Measurements from ENCODE around the gene PPP1R16B. TPM values are rescaled to one million over a fixed set of nuclear protein-coding genes. Genes with fewer than 3 reads are reported as not detected.
A peak's percentile ranks its signal among the peaks of the same experiment; 100 is the strongest.

PPP1R16B gene
- total RNA-seq, 2 donors from 2014 or later: 1.3 to 1.9 TPM

DNA sequence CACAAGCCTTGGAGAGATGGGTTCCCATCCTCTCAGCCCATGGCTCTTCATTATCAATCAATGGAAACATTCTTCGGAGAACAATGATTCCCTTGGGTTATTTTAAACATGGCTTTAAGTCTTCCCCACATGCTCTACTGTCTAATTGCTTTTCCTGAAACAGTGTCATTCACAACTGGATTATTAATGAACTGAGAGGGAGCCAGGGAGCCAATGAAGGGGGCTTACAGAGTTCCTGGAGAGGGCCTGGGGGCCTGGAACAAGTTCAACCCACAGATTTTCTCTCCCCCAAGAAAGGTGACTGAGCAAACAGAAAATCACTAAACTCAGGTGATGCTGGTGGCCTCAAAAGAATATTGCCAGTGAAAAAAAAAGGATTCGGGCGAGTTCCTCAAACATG, 1.3 kb upstream of the PPP1R16B start:
- intact Hi-C loops (cut with DNase I): no loop called here
- TF ChIP-seq POLR2A (IDR thresholded peaks at IDR 0.05) (no peak), POLR2AphosphoS5 (IDR thresholded peaks at IDR 0.05) (no peak)
- TF ChIP-seq, protein P1, sequence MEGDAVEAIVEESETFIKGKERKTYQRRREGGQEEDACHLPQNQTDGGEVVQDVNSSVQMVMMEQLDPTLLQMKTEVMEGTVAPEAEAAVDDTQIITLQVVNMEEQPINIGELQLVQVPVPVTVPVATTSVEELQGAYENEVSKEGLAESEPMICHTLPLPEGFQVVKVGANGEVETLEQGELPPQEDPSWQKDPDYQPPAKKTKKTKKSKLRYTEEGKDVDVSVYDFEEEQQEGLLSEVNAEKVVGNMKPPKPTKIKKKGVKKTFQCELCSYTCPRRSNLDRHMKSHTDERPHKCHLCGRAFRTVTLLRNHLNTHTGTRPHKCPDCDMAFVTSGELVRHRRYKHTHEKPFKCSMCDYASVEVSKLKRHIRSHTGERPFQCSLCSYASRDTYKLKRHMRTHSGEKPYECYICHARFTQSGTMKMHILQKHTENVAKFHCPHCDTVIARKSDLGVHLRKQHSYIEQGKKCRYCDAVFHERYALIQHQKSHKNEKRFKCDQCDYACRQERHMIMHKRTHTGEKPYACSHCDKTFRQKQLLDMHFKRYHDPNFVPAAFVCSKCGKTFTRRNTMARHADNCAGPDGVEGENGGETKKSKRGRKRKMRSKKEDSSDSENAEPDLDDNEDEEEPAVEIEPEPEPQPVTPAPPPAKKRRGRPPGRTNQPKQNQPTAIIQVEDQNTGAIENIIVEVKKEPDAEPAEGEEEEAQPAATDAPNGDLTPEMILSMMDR (IDR thresholded peaks at IDR 0.05): no peak
- Histone ChIP-seq H3K4me1 (replicated peaks) (no peaks in the 10 kb centered on the region), H3K9me3 (no peaks in the 10 kb centered on the region), H3K36me3 (no peaks in the 10 kb centered on the region), H3K27me3 (replicated peaks; ENCODE audit: insufficient read depth) (peaks cover 6% of the 10 kb centered on the region), H3K4me3 (no peak overlapping the region), H3K27ac (no peak overlapping the region)
- no peak for DNase-seq (ENCODE audit: low spot score)
- 92% methylated on average over 3 of the region's 3 CpGs for WGBS

DNA sequence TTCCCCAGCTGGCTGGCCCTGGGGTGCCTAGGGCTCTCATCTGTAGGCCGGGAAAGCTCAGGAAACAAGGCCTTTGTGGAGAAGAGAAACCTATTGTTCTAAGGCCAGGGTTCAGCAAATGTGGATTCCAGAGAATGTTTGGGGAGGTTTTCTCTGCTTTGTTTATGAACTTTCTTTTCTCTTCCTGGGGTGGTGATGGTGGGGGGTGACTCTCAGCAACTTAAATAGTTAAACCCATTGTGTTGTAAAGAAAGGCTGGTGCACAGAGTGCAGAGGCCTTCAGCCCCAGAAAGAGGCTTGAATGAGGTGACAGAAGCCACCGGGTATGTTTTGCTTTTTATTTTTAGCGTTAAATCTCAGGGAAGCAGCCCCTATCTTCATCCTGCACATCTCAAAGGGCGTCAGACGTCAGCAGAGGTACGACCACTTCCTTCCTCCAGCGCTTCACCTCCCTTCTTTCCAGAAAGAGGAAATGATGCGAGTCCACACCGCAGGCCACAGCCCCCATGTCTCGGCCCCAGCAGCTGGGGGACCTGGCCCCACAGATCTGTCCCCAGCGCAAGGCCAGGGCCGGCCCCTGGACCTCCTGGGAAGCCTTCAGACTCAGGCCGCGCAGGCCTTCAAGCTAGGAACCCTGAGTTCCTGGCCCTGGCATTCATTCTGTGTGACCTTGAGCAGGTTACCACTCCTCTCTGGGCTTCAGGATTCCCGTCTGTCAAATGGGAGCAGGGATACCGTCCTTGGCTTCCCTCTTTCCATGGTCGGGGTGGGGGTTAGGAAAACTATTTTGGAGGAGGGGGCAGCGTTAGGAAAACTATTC, 605 bp upstream of the PPP1R16B start:
- Histone ChIP-seq H3K27ac (peak overlapping the region; percentile 7 to 22), H3K36me3 (no peaks in the 10 kb centered on the region), H3K9me3 (no peaks in the 10 kb centered on the region), H3K4me3 (peak overlapping the region; percentile 31 to 41), H3K4me1 (replicated peaks) (no peaks in the 10 kb centered on the region), H3K27me3 (replicated peaks; ENCODE audit: insufficient read depth) (peaks cover 6% of the 10 kb centered on the region)
- TF ChIP-seq, protein P1 (IDR thresholded peaks at IDR 0.05): no peak
- no peak for TF ChIP-seq POLR2A (IDR thresholded peaks at IDR 0.05)
- no peak for TF ChIP-seq POLR2AphosphoS5 (IDR thresholded peaks at IDR 0.05)
- 59% methylated on average over 18 of the region's 18 CpGs for WGBS
- intact Hi-C loops (cut with DNase I): no loop called here
- DNase-seq (ENCODE audit: low spot score): no peak

DNA sequence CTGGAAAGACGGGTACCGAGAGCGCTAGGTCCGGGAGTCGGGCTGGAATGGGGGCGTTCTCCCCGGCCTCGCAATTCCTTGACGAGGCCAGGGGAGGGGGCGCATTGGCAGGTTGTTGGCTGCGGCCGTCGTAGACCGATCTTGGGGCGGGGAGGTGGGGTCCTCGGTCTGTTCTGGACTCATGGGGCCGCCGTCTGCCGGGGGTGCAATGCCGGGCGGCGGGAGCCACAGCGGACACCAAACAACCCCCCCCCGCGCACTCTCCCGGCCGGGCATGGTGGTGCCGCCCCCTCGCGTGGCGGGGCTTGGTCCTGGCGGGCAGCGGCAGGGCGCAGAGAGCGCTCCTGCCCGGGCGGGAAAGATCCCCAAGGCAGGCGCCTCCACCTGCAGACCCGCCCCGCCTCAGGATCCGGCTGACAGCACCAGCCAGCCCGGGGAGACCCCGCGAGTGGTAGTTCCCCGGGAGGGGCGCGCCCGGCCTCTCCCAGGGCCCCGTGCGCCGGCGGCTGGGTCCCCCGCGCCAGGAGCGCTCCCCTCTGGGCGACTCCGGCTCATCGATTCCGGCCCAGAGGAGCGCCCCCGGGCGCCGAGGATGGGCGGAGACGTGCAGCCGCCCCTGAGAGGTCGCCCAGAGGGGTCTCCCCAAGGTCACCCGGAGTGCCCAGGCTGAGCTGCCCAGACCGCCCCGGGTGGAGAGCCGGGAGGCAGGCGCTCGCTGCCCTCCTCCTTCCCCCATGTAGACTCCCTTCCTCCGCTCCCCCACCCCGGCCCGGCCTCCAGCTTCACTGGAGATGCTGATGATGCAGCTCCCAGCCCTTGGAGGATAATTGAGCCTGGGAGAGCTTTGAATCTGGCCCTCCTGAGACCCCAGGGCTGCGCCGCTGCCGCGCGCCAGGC, 709 bp downstream of the PPP1R16B start:
- Histone ChIP-seq H3K4me3 (peak overlapping the region; percentile 31 to 41), H3K27ac (peak overlapping the region; percentile 7 to 22), H3K36me3 (no peaks in the 10 kb centered on the region), H3K4me1 (replicated peaks) (no peaks in the 10 kb centered on the region), H3K9me3 (no peaks in the 10 kb centered on the region), H3K27me3 (replicated peaks; ENCODE audit: insufficient read depth) (peaks cover 6% of the 10 kb centered on the region)
- WGBS: 0% methylated on average over 30 of the region's 81 CpGs
- DNase-seq (ENCODE audit: low spot score): no peak
- TF ChIP-seq POLR2A (IDR thresholded peaks at IDR 0.05): no peak
- TF ChIP-seq, protein P1 (IDR thresholded peaks at IDR 0.05): no peak
- no peak for TF ChIP-seq POLR2AphosphoS5 (IDR thresholded peaks at IDR 0.05)
- intact Hi-C loops (cut with DNase I): no loop called here

DNA sequence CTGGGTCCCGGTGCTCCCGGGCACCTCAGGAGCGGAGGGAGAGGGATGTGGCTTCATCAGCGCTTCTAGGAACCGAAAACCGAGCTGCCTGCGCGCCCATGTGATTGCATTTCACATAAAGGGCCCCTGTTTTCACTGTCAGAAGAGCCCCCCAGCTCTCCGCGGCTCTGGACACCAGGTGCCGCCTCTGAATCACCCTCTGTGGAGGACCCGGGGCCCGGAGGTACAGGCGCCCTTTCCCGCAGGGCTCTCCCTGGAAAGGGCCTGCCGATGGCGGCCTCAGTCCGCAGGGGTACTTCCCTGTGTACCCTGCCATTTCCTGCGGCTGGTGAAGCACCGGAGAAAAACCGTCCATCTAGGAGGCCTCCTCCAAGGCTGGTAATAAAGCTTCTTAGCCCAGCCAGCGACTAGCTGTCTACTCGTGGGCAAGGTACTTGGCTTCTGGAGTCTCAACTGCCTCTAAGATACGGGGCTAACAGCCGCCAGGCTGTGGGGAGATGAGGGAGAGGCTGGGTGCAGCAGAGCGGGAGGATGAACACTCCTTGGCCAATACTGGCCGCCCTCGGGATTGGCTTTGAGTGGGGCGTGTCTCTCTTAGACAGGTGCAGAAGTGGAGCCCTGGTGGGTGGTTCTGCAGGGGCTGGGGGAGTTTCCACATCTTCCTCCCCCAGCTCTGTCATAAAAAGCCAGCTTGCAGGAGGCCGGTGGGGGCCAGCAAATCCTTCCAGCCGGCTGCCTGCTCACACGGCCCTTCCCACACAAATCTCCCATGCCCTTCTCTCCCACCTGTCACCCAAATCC, 1.6 kb downstream of the PPP1R16B start:
- Histone ChIP-seq H3K4me1 (replicated peaks) (no peaks in the 10 kb centered on the region), H3K27me3 (replicated peaks; ENCODE audit: insufficient read depth) (peaks cover 6% of the 10 kb centered on the region), H3K9me3 (no peaks in the 10 kb centered on the region), H3K36me3 (no peaks in the 10 kb centered on the region), H3K4me3 (peak overlapping the region; percentile 31 to 41), H3K27ac (no peak overlapping the region)
- intact Hi-C loops (cut with DNase I): no loop called here
- DNase-seq (ENCODE audit: low spot score): no peak
- TF ChIP-seq, protein P1 (IDR thresholded peaks at IDR 0.05): no peak
- no peak for TF ChIP-seq POLR2AphosphoS5 (IDR thresholded peaks at IDR 0.05)
- TF ChIP-seq POLR2A (IDR thresholded peaks at IDR 0.05): no peak
- 14% methylated on average over 30 of the region's 32 CpGs for WGBS

Data from prostate gland (tissue), 2 donors.